Left ventricle myocardium superior (tissue), 1 donor: ENCODE results near the gene MYO7B. TPM values are rescaled to one million over a fixed set of nuclear protein-coding genes. Genes with fewer than 3 reads are reported as not detected.
A peak's percentile ranks its signal among the peaks of the same experiment; 100 is the strongest.

Experiments used
- ATAC-seq: fragments of 200-7000 bp; cut with Tn5 transposase; one replicate; pipeline ENCODE4 v1.9.1; 2020; ENCODE audit warnings: mild to moderate bottlenecking, moderate library complexity
- DNase-seq: peaks from one replicate; pipeline ENCODE4 v3.0.0-alpha.2; 2020
- intact Hi-C: fragments of 100-400 bp; cut with micrococcal nuclease; formaldehyde crosslinking; loops from one replicate; pipeline ENCODE4 v1.11.0; 2022
- total RNA-seq: library from RNA; stranded (reverse); fragmentation: NEBNext Ultra II Directional; extraction: Animal tissue kit (Norgen Biotek cat#: 25700); gene quantifications from one replicate; pipeline ENCODE4 v1.2.1, GENCODE V29; 2021
- donor health status: DM: no; HTN: yes; CAD: no; lungs with severe emphysema.

Gene MYO7B
- total RNA-seq, 1 donor from 2014 or later, result 0.42 TPM

DNA sequence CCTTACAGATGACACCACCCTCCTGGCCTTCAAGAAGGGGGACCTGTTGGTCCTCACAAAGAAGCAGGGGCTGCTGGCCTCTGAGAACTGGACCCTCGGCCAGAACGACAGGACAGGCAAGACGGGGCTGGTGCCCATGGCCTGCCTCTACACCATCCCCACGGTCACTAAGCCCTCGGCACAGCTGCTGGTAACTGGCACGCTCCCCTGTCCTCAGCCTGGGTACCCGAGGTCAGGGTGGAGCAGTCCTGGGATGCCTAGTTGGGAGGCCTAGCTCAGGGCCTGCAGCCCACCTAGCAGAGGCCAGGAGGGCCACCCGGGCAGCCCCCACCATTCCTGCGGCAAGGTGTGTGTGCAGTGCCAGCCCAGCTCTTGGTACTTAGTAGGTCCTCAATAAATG, 94.2 kb downstream of the MYO7B start:
- ATAC-seq (no peak), DNase-seq (no peak)

GRCh38 chr2:127630096-127630863, 94.8 kb downstream of the MYO7B start:
- ATAC-seq, result peak; percentile 7
- DNase-seq, result peak; percentile 48
- intact Hi-C loops, result no loop called here

More for the DNA sequence above, 94.2 kb downstream of the MYO7B start:
- intact Hi-C loops, result no loop called here

DNA sequence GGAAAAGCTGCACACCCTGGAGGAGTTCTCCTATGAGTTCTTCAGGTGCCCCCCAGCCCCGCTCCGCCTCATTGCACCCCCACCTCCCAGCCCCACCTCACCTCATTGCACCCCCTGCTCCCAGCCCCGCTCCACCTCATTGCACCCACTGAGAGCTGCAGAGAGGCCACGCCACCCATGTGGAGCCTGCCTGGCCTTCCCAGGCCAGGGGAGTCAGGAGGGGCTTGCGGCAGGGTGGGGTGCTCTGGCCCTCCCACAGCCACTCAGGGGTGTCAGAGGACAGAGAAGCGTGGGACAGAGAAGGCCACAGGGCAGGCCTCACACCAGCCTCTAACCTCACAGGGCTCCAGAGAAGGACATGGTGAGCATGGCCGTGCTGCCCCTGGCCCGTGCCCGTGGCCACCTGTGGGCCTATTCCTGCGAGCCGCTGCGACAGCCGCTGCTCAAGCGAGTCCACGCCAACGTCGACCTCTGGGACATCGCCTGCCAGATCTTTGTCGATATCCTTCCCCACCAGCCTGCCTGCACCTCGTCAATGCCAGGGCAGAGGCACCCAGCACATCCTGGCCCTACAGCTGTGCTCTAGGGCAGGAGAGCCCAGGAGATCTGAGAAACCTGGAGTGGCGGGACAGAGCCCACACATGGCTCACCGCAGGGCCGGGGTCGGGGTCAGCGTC, 95.5 kb downstream of the MYO7B start:
- DNase-seq (peak; percentile 38), ATAC-seq (peak; percentile 0)
- intact Hi-C loops, result no loop called here

- peak; percentile 24 for ATAC-seq
- intact Hi-C loops, result no loop called here
- peak; percentile 66 for DNase-seq
Observed at GRCh38 chr2:127631541-127631996, 96.1 kb downstream of the MYO7B start.

- intact Hi-C loops, result no loop called here
- peak; percentile 36 for DNase-seq
- no peak for ATAC-seq
Observed at GRCh38 chr2:127631997-127632581, 96.6 kb downstream of the MYO7B start.

- DNase-seq (peak; percentile 30), ATAC-seq (no peak)
- intact Hi-C loops, result no loop called here
Observed at GRCh38 chr2:127632592-127633489, 97.4 kb downstream of the MYO7B start.

GRCh38 chr2:127633556-127634065, 98.1 kb downstream of the MYO7B start:
- ATAC-seq (no peak), DNase-seq (no peak)
- intact Hi-C loops, result no loop called here

GRCh38 chr2:127634066-127634617, 98.7 kb downstream of the MYO7B start:
- ATAC-seq (no peak), DNase-seq (peak; percentile 60)
- intact Hi-C loops, result no loop called here

DNA sequence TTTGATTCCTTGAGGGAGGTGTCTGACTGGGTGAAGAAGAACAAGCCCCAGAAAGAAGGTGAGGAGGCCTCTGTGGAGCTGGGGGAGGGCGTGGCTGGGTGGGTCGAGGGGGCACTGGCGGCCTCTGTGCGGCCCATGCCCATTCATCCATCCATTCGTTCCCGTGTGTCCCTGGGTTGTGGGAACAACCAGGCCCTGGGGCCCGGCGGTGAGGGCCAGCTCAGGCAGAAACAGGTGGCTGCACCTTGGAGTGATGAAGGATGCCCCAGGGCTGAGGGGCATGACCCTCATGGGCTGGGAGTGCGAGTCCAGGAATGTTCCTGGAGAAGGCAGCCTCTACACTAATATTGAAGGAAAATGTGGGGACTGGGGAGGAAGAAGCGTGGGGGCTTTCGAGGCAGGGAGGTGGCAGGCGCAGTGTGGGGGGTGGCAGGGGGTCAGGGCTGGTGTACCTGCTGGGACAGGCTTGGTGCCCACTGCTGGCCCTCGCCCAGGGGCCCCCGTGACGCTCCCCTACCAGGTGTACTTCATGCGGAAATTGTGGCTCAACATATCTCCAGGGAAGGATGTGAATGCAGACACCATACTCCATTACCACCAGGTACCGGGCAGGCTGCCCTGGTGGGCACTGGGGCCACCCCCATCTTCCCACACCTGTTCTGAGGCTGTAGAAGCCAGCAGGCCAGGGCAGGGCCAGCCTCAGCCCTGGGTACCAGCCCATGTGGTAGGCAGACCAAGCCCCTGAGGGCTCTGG, 99.3 kb downstream of the MYO7B start:
- ATAC-seq (no peak), DNase-seq (peak; percentile 31)
- intact Hi-C loops, result no loop called here

DNA sequence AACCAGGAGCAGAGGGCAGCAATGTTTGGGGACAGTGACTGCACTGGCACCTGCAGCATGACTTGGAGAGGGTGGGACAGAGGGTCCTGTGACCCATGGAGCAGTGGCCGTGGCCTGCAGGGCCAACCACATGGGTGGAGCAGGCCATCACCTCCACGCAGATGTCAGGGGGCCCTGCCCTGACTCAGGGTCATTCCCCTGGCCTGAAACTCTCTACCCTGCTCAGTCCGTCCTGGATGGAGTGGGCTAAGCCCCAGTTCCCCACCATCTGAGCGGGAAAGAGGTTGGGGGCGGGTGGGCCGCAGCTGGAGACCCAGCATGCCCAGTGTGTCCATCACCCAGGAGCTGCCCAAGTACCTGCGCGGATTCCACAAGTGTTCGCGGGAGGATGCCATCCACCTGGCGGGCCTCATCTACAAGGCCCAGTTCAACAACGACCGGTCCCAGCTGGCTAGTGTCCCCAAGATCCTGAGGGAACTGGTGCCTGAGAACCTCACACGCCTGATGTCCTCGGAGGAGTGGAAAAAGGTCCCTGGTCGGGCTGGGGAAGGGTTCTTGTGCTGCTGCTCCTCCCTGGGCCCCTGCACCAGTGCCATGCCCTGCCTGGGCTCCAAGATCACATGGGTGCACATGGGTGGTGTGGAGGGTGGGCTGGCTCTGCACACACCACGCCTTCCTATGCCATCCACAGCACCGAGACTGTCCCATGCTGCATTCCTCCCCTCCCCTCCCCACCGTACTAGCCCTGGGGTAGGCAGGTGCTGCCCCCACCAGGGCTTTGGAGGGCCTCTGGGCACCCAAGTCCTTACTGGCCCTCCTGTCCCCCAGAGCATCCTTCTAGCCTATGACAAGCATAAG, 100.1 kb downstream of the MYO7B start:
- ATAC-seq (no peak), DNase-seq (peak; percentile 37)
- intact Hi-C loops, result no loop called here

- DNase-seq (peak; percentile 41), ATAC-seq (no peak)
- intact Hi-C loops, result no loop called here
Observed at GRCh38 chr2:127636248-127637235, 101.1 kb downstream of the MYO7B start.

GRCh38 chr2:127637236-127637630, 101.8 kb downstream of the MYO7B start:
- intact Hi-C loops, result no loop called here
- peak; percentile 3 for ATAC-seq
- DNase-seq, result peak; percentile 51

- intact Hi-C loops, result no loop called here
- peak; percentile 47 for DNase-seq
Observed at GRCh38 chr2:127637725-127638252, 102.3 kb downstream of the MYO7B start.

DNA sequence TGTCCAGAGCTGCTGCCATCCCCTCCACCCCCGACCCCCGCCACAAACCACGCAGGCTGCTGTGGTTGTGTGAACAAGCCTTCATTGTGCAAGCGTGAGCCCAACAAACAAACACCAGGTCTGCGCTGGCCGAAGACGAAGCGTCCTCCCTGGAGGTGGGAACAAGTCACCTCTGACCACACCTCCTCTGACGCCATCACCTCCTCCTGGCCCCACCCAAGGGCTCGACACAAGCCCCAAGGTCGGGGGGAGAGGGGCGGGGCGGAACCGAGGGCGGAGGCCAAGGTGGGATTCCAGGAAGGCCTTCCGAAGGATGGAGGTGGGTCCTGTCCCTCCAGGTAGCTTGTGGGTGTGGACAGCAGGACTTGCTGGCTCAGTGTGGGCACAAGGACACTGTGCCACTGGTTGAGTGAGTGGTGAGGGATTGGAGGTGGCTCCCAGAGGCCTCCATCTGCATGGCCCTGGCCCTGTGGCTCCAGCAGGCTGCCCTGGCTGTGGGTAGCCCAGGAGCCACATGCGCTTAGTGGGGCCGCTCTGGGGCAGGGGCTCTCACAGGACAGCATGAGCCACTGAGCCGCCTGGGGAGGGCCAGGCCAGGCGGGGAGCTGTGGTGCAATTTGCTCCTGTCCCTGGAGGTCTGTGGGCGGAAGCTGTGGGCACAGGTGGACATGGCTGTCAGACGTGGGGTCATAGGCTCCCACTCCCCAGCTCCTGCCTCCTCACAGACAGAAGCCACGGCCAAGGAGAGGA, 103.1 kb downstream of the MYO7B start:
- DNase-seq (peak; percentile 49), ATAC-seq (peak; percentile 2)
- intact Hi-C loops, result no loop called here

More at GRCh38 chr2:127637725-127638252, 102.3 kb downstream of the MYO7B start:
- peak; percentile 14 for ATAC-seq

GRCh38 chr2:127639111-127639474, 103.6 kb downstream of the MYO7B start:
- intact Hi-C loops, result no loop called here
- DNase-seq (peak; percentile 29), ATAC-seq (no peak)
